NK-92 (cell line): ENCODE measurements around the gene ACSM2A.
"Not testable (repeated sequence)": the region's sequence is repeated elsewhere in the genome, so short reads cannot be mapped to it uniquely, and the experiment has no call there.

Experiments
- DNase-seq: peaks from one replicate; lab custom pipeline; 2025; ENCODE audit not compliant: unreplicated experiment; lab: John Stamatoyannopoulos, UW

Gene ACSM2A

GRCh38 chr16:20451364-20451763 is at the start of gene ACSM2A:
ACSM2A (plus strand) TSS chr16:20451521; CDS start chr16:20460115, 8,594 bp downstream.
- not testable (repeated sequence) for DNase-seq

- no peak for DNase-seq
These were observed 48.7 kb upstream of the ACSM2A start for GRCh38 chr16:20402651-20403050.

- no peak for DNase-seq
These were observed 46.7 kb upstream of the ACSM2A start, which contains the start of gene PDILT for GRCh38 chr16:20404637-20405036. PDILT (minus strand) TSS chr16:20404737; CDS start chr16:20399300, 5,437 bp downstream.

GRCh38 chr16:20409398-20410120 is 41.8 kb upstream of the ACSM2A start, which contains the start of gene ACSM5:
ACSM5 (plus strand) TSS chr16:20409534; CDS start chr16:20411485, 1,951 bp downstream.
- no peak for DNase-seq

- DNase-seq, result no peak
These were observed 41.1 kb upstream of the ACSM2A start for GRCh38 chr16:20410121-20410723.

GRCh38 chr16:20411055-20411454 is 40.3 kb upstream of the ACSM2A start:
- no peak for DNase-seq

GRCh38 chr16:20415541-20415940 is 35.8 kb upstream of the ACSM2A start:
- no peak for DNase-seq

GRCh38 chr16:20419093-20419492 is 32.2 kb upstream of the ACSM2A start:
- DNase-seq, result not testable (repeated sequence)

GRCh38 chr16:20421748-20422147 is 29.6 kb upstream of the ACSM2A start:
- not testable (repeated sequence) for DNase-seq

GRCh38 chr16:20423772-20424128 is 27.6 kb upstream of the ACSM2A start:
- DNase-seq, result not testable (repeated sequence)

- DNase-seq, result no peak
These were observed 27.0 kb upstream of the ACSM2A start for GRCh38 chr16:20424129-20424866.

- not testable (repeated sequence) for DNase-seq
These were observed 23.9 kb upstream of the ACSM2A start for GRCh38 chr16:20427401-20427797.

- not testable (repeated sequence) for DNase-seq
These were observed 21.8 kb upstream of the ACSM2A start for GRCh38 chr16:20429499-20429898.

- not testable (repeated sequence) for DNase-seq
These were observed 20.8 kb upstream of the ACSM2A start for GRCh38 chr16:20430480-20430879.

- DNase-seq, result no peak
These were observed 20.4 kb upstream of the ACSM2A start for GRCh38 chr16:20430948-20431347.

- DNase-seq, result not testable (repeated sequence)
These were observed 12.4 kb upstream of the ACSM2A start for GRCh38 chr16:20438950-20439349.

GRCh38 chr16:20439820-20440231 is 11.5 kb upstream of the ACSM2A start:
- DNase-seq, result not testable (repeated sequence)

- not testable (repeated sequence) for DNase-seq
These were observed 10.6 kb upstream of the ACSM2A start for GRCh38 chr16:20440731-20441130.

- DNase-seq, result no peak
These were observed 10.1 kb upstream of the ACSM2A start for GRCh38 chr16:20441191-20441590.

- not testable (repeated sequence) for DNase-seq
These were observed 9.5 kb upstream of the ACSM2A start for GRCh38 chr16:20441859-20442258.

- DNase-seq, result not testable (repeated sequence)
These were observed 4.5 kb upstream of the ACSM2A start for GRCh38 chr16:20446652-20447393.
